Liver (tissue), 9 donors: Measurements from ENCODE around the gene ZNF408. TPM values are rescaled to one million over a fixed set of nuclear protein-coding genes. Genes with fewer than 3 reads are reported as not detected.

Source experiments
- DNase-seq: peaks from one replicate; pipeline ENCODE4 v3.0.0-alpha.2; 2017; ENCODE audit warnings: low spot score
- H3K27ac ChIP-seq, 2 donors: one replicate each; pipeline ENCODE4 v1.7.0; 2013; ENCODE audit warnings: inconsistent platforms in 2 of 2, low read length in 2 of 2, control low read depth in 1 of 2, low read depth in 1 of 2, mild to moderate bottlenecking in 1 of 2
- H3K27me3 ChIP-seq, 4 donors: one replicate each; pipeline versions ENCODE4 v1.6.1 to v1.7.0; 2013; ENCODE audit warnings: low read length in 3 of 4, inconsistent platforms in 1 of 4, mild to moderate bottlenecking in 1 of 4, moderate library complexity in 1 of 4; ENCODE audit not compliant: control insufficient read depth in 4 of 4, insufficient read depth in 4 of 4
- H3K36me3 ChIP-seq, 4 donors: one replicate each; pipeline versions ENCODE4 v1.6.1 to v1.7.0; 2013; ENCODE audit warnings: low read length in 3 of 4, mild to moderate bottlenecking in 3 of 4, low read depth in 1 of 4, moderate library complexity in 1 of 4; ENCODE audit not compliant: control insufficient read depth in 4 of 4, insufficient read depth in 3 of 4
- H3K4me1 ChIP-seq, 4 donors: one replicate each; pipeline versions ENCODE4 v1.6.1 to v1.7.0; 2013; ENCODE audit warnings: low read length in 3 of 4, mild to moderate bottlenecking in 3 of 4, moderate library complexity in 1 of 4; ENCODE audit not compliant: control insufficient read depth in 4 of 4, insufficient read depth in 4 of 4
- H3K4me3 ChIP-seq, 3 donors: one replicate each; pipeline versions ENCODE4 v1.6.1 to v1.7.0; 2013; ENCODE audit warnings: low read length in 3 of 3, control low read depth in 1 of 3, low read depth in 1 of 3, mild to moderate bottlenecking in 1 of 3
- H3K9ac ChIP-seq, 2 donors: one replicate each; pipeline ENCODE4 v1.7.0; 2013; ENCODE audit warnings: low read length in 2 of 2, mild to moderate bottlenecking in 2 of 2, moderate library complexity in 2 of 2, control low read depth in 1 of 2, low read depth in 1 of 2
- H3K9me3 ChIP-seq, 4 donors: one replicate each; pipeline versions ENCODE4 v1.6.1 to v1.7.0; 2013; ENCODE audit warnings: low read length in 3 of 4; ENCODE audit not compliant: control insufficient read depth in 4 of 4
- EGR1 ChIP-seq, 2 donors: IDR thresholded peaks; 2 replicates each; pipeline ENCODE4 v1.6.1; 2016 to 2018; ENCODE audit warnings: antibody characterized with exemption in 2 of 2, low read depth in 2 of 2
- FOXA2 ChIP-seq: IDR thresholded peaks from 2 replicates; pipeline ENCODE4 v1.6.1; 2016; ENCODE audit warnings: antibody characterized with exemption
- HNF4A ChIP-seq, 2 donors: conservative IDR thresholded peaks; 2 replicates each; pipeline ENCODE4 v1.6.1; 2016; ENCODE audit warnings: antibody characterized with exemption in 2 of 2, mild to moderate bottlenecking in 2 of 2
- HNF4G ChIP-seq: IDR thresholded peaks from 2 replicates; pipeline ENCODE4 v1.6.1; 2016; ENCODE audit warnings: antibody characterized with exemption
- JUND ChIP-seq, 2 donors: IDR thresholded peaks; 2 replicates each; pipeline ENCODE4 v1.6.1; 2016; ENCODE audit warnings: antibody characterized with exemption in 2 of 2
- MAX ChIP-seq: IDR thresholded peaks from 2 replicates; pipeline ENCODE4 v1.6.1; 2016; ENCODE audit warnings: antibody characterized with exemption
- RXRA ChIP-seq, 2 donors: IDR thresholded peaks; 2 replicates each; pipeline ENCODE4 v1.6.1; 2017 to 2018; ENCODE audit warnings: antibody characterized with exemption in 2 of 2, mild to moderate bottlenecking in 1 of 2
- SP1 ChIP-seq: IDR thresholded peaks from 2 replicates; pipeline ENCODE4 v1.6.1; 2018; ENCODE audit warnings: antibody characterized with exemption, mild to moderate bottlenecking
- TAF1 ChIP-seq: conservative IDR thresholded peaks from 2 replicates; pipeline ENCODE4 v1.6.1; 2016; ENCODE audit warnings: antibody characterized with exemption, mild to moderate bottlenecking
- YY1 ChIP-seq: IDR thresholded peaks from 2 replicates; pipeline ENCODE4 v1.6.1; 2016; ENCODE audit warnings: antibody characterized with exemption, mild to moderate bottlenecking
- ZBTB33 ChIP-seq: IDR thresholded peaks from 2 replicates; pipeline ENCODE4 v1.6.1; 2016; ENCODE audit warnings: antibody characterized with exemption
- WGBS: extraction: QIAGEN DNeasy Blood & Tissue Kit; methylation state at CpG from one replicate; pipeline ENCODE4 v1.1.7; 2013; 5-methylcytosine and 5-hydroxymethylcytosine counted together
- polyA plus RNA-seq, 2 donors: library from polyadenylated mRNA; stranded (reverse) in 1 of 2; unstranded in 1 of 2; fragments of 200-250 nt in 1 of 2; fragments of >200 nt in 1 of 2; fragmentation: Nextera tagmentation in 1 of 2; extraction: Ambion mirVana in 1 of 2; gene quantifications; one replicate each; pipeline versions ENCODE4 v1.2.1 to v1.2.3, GENCODE V29; 2013 to 2015
- total RNA-seq, 2 donors: library from RNA; depleted of rRNA; stranded (reverse); fragments of >200 nt; gene quantifications; one replicate each; pipeline ENCODE4 v1.2.3, GENCODE V29; 2014
- donor health status: healthy.
- donor health status: healthy.
- donor health status: healthy.
- donor health status: healthy.
- donor health status: healthy.

The ZNF408 gene
- total and polyA plus RNA-seq, 4 donors, result 3.4 to 8.4 (median 5.5) TPM

- Histone ChIP-seq H3K4me3 (no peak overlapping the region), H3K4me1 (peaks cover 0 to 2% (median 0%) of the 10 kb centered on the region in 4 donors), H3K27ac (peak overlapping the region in 1 of 2 donors; percentile 11), H3K36me3 (peaks cover 15 to 74% (median 62%) of the 10 kb centered on the region in 4 donors), H3K27me3 (no peaks in the 10 kb centered on the region), H3K9ac (no peak overlapping the region), H3K9me3 (no peaks in the 10 kb centered on the region)
- TF ChIP-seq HNF4G (no peak), EGR1 (IDR thresholded peaks at IDR 0.05; ENCODE audit: low read depth in 2 of 2) (no peak), MAX (no peak), YY1 (no peak), TAF1 (no peak), FOXA2 (no peak), HNF4A (conservative IDR thresholded peaks at IDR 0.05) (no peak), RXRA (IDR thresholded peaks at IDR 0.05) (no peak)
- 88% methylated on average over 1 of the region's 1 CpG for WGBS
- DNase-seq, result no peak
Observed at GRCh38 chr11:46665356-46665755, 35.5 kb upstream of the ZNF408 start.

- Histone ChIP-seq H3K36me3 (peaks cover 18 to 79% (median 67%) of the 10 kb centered on the region in 4 donors), H3K9me3 (no peaks in the 10 kb centered on the region), H3K27ac (no peak overlapping the region), H3K9ac (no peak overlapping the region), H3K4me1 (peaks cover 0 to 2% (median 0%) of the 10 kb centered on the region in 4 donors), H3K4me3 (no peak overlapping the region), H3K27me3 (no peaks in the 10 kb centered on the region)
- TF ChIP-seq HNF4A (conservative IDR thresholded peaks at IDR 0.05) (no peak), FOXA2 (no peak), HNF4G (no peak), MAX (no peak), EGR1 (IDR thresholded peaks at IDR 0.05; ENCODE audit: low read depth in 2 of 2) (no peak), ZBTB33 (no peak), JUND (IDR thresholded peaks at IDR 0.05) (no peak)
- DNase-seq, result no peak
- 79% methylated on average over 5 of the region's 5 CpGs for WGBS
Observed at GRCh38 chr11:46666516-46666915, 34.3 kb upstream of the ZNF408 start.

- DNase-seq, result no peak
- Histone ChIP-seq H3K36me3 (peaks cover 20 to 79% (median 64%) of the 10 kb centered on the region in 4 donors), H3K27me3 (no peaks in the 10 kb centered on the region), H3K4me1 (peaks cover 0 to 2% (median 0%) of the 10 kb centered on the region in 4 donors), H3K9ac (no peak overlapping the region), H3K27ac (no peak overlapping the region), H3K9me3 (no peaks in the 10 kb centered on the region), H3K4me3 (no peak overlapping the region)
- TF ChIP-seq RXRA (IDR thresholded peaks at IDR 0.05), result no peak
- TF ChIP-seq SP1, result no peak
- 80% methylated on average over 2 of the region's 2 CpGs for whole genome bisulfite sequencing
Observed at GRCh38 chr11:46667043-46667481, 33.8 kb upstream of the ZNF408 start.
